Skeletal muscle satellite cell (primary cell): ENCODE data around the gene NDST1.

Source experiments
- H3K27me3 ChIP-seq: 2 replicates; pipeline ENCODE4 v1.7.0; 2013; ENCODE audit warnings: low read length; ENCODE audit not compliant: control insufficient read depth, insufficient read depth
- H3K36me3 ChIP-seq: 2 replicates; pipeline ENCODE4 v1.7.0; 2013; ENCODE audit warnings: mild to moderate bottlenecking, control low read depth, low read length; ENCODE audit not compliant: insufficient read depth
- H3K4me1 ChIP-seq: 2 replicates; pipeline ENCODE4 v1.7.0; 2013; ENCODE audit warnings: low read length; ENCODE audit not compliant: control insufficient read depth, insufficient read depth
- H3K4me2 ChIP-seq: 2 replicates; pipeline ENCODE4 v1.7.0; 2013; ENCODE audit warnings: mild to moderate bottlenecking, low read length
- H3K4me3 ChIP-seq: 2 replicates; pipeline ENCODE4 v1.7.0; 2013; ENCODE audit warnings: low read length
- H3K9ac ChIP-seq: 2 replicates; pipeline ENCODE4 v1.7.0; 2013; ENCODE audit warnings: mild to moderate bottlenecking, low read depth, low read length, moderate library complexity
- H3K9me3 ChIP-seq: replicated peaks from 2 replicates; pipeline ENCODE4 v1.7.0; 2013; ENCODE audit warnings: mild to moderate bottlenecking, control low read depth, low read length

The NDST1 gene

DNA sequence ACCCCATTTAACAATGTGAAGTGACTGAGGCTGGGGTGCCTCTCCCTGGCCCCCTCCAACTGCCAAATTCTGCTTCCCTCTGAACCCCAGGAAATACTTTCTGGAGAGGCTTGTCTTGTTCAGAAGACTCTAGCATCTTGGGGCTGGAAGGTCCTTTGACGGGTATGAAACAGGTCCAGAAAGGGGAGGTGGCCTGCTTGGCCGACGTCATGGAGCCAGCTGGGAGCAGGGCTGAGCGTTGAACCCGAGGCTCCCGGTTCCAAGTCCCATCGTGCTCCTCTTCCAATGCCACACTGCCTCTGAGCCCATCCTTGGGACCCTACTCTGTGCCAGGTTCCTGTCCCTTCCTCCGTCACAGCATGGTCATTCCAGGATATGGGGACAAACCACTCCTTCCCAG is 46.9 kb downstream of the NDST1 start:
- H3K4me2 ChIP-seq: no peak overlapping the region
- no peaks in the 10 kb centered on the region for H3K27me3 ChIP-seq
- H3K9ac ChIP-seq: no peak overlapping the region
- H3K4me1 ChIP-seq: peaks cover 8% of the 10 kb centered on the region
- peaks cover 74% of the 10 kb centered on the region for H3K36me3 ChIP-seq
- H3K9me3 ChIP-seq: no peaks in the 10 kb centered on the region
- H3K4me3 ChIP-seq: no peak overlapping the region

DNA sequence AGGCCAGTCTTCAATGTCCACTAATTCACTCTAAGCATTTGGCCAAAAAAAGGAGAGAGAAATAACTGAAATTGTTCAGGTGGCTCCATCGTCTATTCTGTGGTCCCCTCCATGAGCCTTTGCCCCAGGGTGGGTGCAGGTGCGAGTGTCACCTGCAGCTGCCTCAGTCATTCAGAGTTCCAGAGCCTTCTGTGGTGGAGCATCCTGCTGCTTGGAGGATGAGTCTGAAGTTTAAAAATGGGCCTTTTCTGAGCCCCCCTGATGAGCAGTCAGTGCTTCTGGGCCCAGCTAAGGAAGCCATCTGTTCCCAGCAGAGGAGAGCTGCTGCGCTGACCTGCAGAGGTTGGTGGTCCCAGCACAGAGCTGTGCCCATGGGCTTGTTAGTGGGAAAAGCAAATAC is 48.2 kb downstream of the NDST1 start:
- Histone ChIP-seq H3K4me2 (no peak overlapping the region), H3K4me1 (peaks cover 15% of the 10 kb centered on the region), H3K27me3 (no peaks in the 10 kb centered on the region), H3K9me3 (no peaks in the 10 kb centered on the region), H3K36me3 (peaks cover 61% of the 10 kb centered on the region), H3K9ac (no peak overlapping the region), H3K4me3 (no peak overlapping the region)

DNA sequence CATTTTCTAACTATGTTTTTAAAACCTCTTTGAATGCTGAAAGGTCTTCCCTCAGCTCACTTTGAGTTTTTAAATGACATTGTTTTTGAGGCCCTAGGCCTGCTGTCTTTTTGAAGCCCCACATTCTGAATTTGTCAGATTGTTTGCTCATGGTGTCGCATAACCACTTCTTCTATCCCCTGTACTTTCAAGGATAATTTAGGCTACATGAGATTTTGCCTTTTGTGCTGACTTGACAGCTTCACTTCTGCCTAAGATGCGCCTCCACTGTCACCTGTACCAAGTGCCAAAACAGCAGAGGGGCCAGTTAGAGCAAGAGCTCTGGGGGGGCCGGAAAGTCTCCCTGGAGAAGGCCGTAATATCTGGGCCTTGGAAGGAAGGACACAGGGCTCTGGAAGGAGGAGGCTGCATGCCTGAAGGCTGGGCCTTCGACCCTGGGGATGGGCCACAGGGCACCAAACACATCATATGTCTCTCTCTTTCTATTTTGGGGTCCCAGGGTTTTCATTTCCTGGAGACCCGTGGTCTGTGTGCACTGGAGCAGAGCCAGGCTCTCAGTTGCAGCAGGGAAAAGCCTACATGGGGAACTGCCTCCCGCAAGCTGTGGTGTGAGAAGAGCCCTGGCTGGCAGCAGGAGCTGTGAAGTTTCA is 49.1 kb downstream of the NDST1 start:
- Histone ChIP-seq H3K4me2 (no peak overlapping the region), H3K9me3 (no peaks in the 10 kb centered on the region), H3K36me3 (peaks cover 53% of the 10 kb centered on the region), H3K4me3 (no peak overlapping the region), H3K4me1 (peaks cover 15% of the 10 kb centered on the region), H3K27me3 (no peaks in the 10 kb centered on the region), H3K9ac (no peak overlapping the region)

DNA sequence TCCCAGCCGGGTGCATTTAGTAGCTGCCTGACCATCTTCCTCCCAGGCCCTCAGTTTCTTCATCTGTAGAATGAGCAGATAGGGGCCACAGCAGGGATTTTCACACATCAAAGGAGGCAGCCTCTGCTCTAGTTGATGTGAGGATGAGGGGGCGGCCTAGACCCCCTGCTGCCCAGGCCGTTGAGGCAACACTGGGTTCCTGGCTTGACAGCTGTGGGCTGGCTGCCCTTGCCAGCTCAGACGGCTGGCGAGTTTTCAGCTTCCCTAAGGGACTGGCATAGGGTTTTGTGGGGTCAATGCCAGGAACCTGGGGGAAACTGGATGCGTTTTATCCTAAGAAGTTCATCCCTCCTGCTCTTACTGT is 49.6 kb downstream of the NDST1 start:
- H3K4me2 ChIP-seq: no peak overlapping the region
- no peak overlapping the region for H3K4me3 ChIP-seq
- H3K9me3 ChIP-seq: no peaks in the 10 kb centered on the region
- no peaks in the 10 kb centered on the region for H3K27me3 ChIP-seq
- peaks cover 15% of the 10 kb centered on the region for H3K4me1 ChIP-seq
- H3K36me3 ChIP-seq: peaks cover 48% of the 10 kb centered on the region
- H3K9ac ChIP-seq: no peak overlapping the region

DNA sequence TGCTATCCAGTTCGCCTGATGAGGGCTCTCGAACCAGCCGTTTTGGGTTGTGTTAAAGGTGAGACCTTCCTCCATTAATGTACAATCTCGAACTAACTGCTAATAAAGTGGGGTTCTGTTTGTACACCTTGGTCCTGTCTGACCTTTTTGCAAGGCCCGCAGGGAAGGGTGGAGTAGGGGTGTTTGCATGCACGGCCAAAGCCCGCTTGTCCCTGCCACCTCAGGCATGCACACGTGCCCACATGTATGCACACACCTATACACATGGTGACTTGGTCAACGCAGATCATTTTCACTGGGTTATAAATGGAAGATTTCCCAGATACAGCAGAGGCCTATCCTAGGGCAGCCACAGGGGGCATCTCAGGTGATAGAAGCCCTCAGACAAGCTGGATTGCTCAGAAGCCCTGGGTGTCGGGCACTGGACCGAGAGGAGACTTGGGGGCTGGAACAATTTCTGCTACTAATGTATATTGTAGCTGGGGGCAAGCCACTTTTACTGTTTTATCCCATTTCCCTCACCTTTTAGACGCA is 50.2 kb downstream of the NDST1 start:
- H3K9ac ChIP-seq: no peak overlapping the region
- H3K27me3 ChIP-seq: no peaks in the 10 kb centered on the region
- H3K4me1 ChIP-seq: peaks cover 15% of the 10 kb centered on the region
- peaks cover 42% of the 10 kb centered on the region for H3K36me3 ChIP-seq
- no peak overlapping the region for H3K4me2 ChIP-seq
- H3K4me3 ChIP-seq: no peak overlapping the region
- no peaks in the 10 kb centered on the region for H3K9me3 ChIP-seq

DNA sequence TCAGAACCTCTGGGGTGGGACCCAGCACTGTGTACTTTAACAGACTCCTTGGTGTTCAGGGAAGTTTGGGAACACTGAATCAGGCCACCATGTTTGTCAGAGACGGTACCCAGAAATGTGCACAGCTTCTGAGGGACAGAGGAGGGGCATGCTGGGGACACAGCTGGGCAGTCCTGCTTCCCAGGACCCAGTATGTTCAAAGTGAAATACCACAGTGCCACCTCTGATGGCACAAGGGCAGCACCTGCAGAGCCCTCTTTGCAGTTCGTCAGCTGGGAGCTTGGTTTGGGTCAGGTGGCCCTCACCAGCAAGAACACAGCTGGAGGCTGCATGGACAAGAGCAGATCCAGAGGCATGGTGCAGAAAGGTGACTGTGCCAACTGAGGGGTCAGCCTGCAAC is 51.2 kb downstream of the NDST1 start:
- H3K4me1 ChIP-seq: peaks cover 15% of the 10 kb centered on the region
- peaks cover 33% of the 10 kb centered on the region for H3K36me3 ChIP-seq
- H3K27me3 ChIP-seq: no peaks in the 10 kb centered on the region

DNA sequence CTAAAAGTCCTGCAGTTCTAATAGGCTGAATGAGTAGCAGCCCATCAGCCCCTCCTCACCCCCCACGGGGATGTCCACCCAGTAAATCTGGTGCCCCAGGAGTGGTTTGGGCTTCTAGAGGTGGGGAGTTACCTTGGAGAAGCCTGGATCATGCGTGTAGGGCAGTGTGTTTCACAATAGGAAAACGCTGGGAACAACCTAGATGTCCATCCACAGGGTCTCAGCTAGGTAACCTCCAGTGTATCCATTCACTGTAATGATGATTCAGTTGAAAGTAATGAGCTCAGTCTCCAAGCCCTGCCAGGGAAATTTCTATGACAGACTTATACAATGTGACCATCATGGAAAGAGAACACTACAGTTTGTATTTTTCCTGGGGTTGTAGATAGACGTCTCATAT is 51.8 kb downstream of the NDST1 start:
- peaks cover 15% of the 10 kb centered on the region for H3K4me1 ChIP-seq
- no peak overlapping the region for H3K9ac ChIP-seq
- no peaks in the 10 kb centered on the region for H3K9me3 ChIP-seq
- no peak overlapping the region for H3K4me2 ChIP-seq
- no peaks in the 10 kb centered on the region for H3K27me3 ChIP-seq
- no peak overlapping the region for H3K4me3 ChIP-seq
- H3K36me3 ChIP-seq: peaks cover 28% of the 10 kb centered on the region

More for the DNA sequence above, 51.2 kb downstream of the NDST1 start:
- H3K9ac ChIP-seq: no peak overlapping the region
- no peak overlapping the region for H3K4me3 ChIP-seq
- H3K9me3 ChIP-seq: no peaks in the 10 kb centered on the region
- H3K4me2 ChIP-seq: no peak overlapping the region

DNA sequence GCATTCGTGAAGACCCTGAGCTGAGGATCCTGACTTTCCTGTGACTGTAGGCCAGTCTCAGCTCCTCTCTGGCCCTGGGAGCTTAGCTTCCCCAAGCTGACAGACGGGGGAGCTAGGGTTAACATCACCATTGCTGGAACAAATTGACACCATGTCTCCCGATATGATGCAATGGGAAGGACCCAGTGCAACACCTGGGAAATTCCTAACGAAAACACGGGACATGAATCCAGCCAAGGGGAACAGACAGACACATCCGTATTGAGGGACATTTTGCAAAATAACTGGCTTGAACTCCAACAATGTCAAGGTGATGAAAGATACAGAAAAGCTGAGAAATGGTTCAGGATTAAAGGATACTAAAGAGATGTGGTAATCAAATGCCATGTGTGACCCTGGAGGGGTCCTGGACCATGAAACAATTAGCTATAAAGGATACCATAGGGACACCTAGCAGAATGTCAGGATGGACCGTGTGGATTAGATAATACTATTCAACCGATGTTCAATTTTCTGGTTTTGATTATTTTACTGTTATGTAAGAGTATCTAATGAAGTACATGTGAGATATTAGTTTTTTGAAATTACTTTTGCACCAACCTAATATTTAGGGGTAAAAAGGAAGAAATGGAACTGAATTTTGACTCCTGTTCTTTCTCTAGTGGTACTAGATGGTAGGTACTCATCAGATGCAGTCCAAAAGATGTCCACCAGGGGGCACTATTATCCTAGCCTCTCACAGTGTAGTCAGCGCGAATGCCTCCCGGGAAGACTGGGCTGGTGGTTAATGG is 52.7 kb downstream of the NDST1 start:
- Histone ChIP-seq H3K27me3 (no peaks in the 10 kb centered on the region), H3K9me3 (no peaks in the 10 kb centered on the region), H3K4me2 (no peak overlapping the region), H3K4me3 (no peak overlapping the region), H3K9ac (no peak overlapping the region), H3K4me1 (peaks cover 15% of the 10 kb centered on the region), H3K36me3 (peaks cover 19% of the 10 kb centered on the region)

DNA sequence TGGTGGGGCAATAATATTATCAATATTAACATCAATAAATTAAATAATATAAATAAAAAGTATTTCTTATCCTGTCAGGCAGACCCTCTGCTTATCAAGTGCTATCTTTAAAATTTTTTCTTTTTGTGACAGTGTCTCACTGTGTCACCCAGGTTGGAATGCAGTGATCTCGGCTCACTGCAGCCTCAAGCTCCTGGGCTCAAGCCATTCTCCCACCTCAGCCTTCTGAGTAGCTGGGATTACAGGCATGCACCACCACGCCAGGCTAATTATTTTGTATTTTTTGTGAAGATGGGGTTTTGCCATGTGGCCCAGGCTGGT is 53.2 kb downstream of the NDST1 start:
- Histone ChIP-seq H3K9ac (no peak overlapping the region), H3K27me3 (no peaks in the 10 kb centered on the region), H3K4me2 (no peak overlapping the region), H3K4me3 (no peak overlapping the region), H3K36me3 (peaks cover 14% of the 10 kb centered on the region), H3K4me1 (peaks cover 15% of the 10 kb centered on the region), H3K9me3 (no peaks in the 10 kb centered on the region)

DNA sequence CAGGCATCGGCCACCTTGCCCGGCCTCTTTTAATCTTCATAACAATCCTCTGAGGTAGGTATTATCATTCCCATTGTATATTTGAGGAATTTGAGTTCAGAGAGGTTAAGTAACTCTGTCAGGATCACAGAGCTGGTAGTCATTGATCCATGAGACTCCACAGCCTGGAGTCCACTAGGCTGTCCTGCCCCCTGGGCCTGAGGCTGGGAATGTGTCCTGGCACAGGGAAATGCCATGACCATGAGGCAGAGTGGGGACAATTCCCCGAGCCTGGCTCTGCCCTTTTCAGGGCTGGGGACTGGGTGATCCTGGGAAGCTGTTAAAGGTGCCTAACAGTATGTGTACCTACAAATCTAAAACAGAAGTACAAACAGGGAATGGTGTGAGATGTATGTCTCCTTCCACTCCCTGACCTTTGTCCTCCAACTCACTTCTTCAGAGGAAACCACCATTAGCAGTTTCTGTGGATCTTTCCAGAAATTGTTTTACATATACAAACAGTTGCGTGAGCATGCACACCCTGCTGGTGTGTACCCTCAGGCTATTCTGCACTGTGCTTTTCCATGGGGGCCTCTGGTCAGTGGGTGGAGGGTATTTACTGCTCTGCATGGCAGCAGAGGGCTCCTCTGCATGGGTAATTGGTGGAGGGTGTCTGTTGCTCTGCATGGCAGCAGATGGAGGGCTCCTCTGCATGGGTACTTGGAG is 53.8 kb downstream of the NDST1 start:
- Histone ChIP-seq H3K9me3 (no peaks in the 10 kb centered on the region), H3K4me1 (peaks cover 15% of the 10 kb centered on the region), H3K27me3 (no peaks in the 10 kb centered on the region), H3K36me3 (peaks cover 8% of the 10 kb centered on the region), H3K9ac (no peak overlapping the region), H3K4me3 (no peak overlapping the region), H3K4me2 (no peak overlapping the region)

DNA sequence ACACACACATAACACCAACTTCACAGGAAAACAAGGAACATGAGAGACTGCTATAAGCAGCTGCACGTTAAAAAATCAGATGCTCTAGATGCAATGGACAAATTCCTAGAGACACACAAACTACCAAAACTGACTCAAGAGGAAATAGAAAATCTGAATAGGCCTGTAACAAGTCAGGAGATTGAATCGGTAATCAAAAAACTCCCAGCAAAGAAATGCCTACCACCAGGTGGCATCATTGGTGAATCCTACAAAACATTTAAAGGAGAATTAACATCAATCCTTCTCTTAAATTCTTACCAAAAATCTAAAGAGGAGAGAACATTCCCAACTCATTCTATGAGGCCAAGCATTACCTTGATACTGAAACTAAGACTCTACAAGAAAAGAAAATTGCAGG is 54.9 kb downstream of the NDST1 start:
- no peak overlapping the region for H3K9ac ChIP-seq
- H3K4me1 ChIP-seq: peaks cover 12% of the 10 kb centered on the region
- H3K4me2 ChIP-seq: no peak overlapping the region
- H3K36me3 ChIP-seq: no peaks in the 10 kb centered on the region
- no peaks in the 10 kb centered on the region for H3K9me3 ChIP-seq
- no peak overlapping the region for H3K4me3 ChIP-seq
- H3K27me3 ChIP-seq: no peaks in the 10 kb centered on the region
